HEK293 (cell line): ENCODE measurements around the gene PKLR.

ENCODE experiments used
- CTCF ChIA-PET: fragments of 350-600 bp; formaldehyde crosslinking; extraction: SDS; loops from one replicate; lab custom pipeline; 2021; ENCODE audit warnings: antibody characterized with exemption; lab: Yijun Ruan, JAX
- POLR2A ChIA-PET: fragments of 300-600 bp; formaldehyde crosslinking; extraction: SDS; loops from one replicate; lab custom pipeline; 2020; ENCODE audit warnings: antibody characterized with exemption, inconsistent platforms; lab: Yijun Ruan, JAX
- H3K27ac ChIP-seq: fragments of 200-500 bp; sonication (Bioruptor generic); 2 replicates; pipeline ENCODE4 v1.5.1; 2014; ENCODE audit warnings: low read depth, low read length, control low read depth, inconsistent platforms; ENCODE audit errors: extremely low read depth
- H3K36me3 ChIP-seq, 2 experiments: fragments of 200-500 bp in 1 of 2; sonication (Bioruptor generic) in 1 of 2; 1 replicate in 1 of 2; 2 replicates in 1 of 2; pipeline ENCODE4 v1.5.1; 2014 to 2017; ENCODE audit warnings: inconsistent platforms in 2 of 2, low read length in 2 of 2; ENCODE audit not compliant: control insufficient read depth in 2 of 2, insufficient read depth in 1 of 2
- H3K4me1 ChIP-seq: fragments of 200-500 bp; sonication (Bioruptor generic); 2 replicates; pipeline ENCODE4 v1.5.1; 2014; ENCODE audit warnings: mild to moderate bottlenecking, low read length, inconsistent platforms; ENCODE audit not compliant: control insufficient read depth, insufficient read depth
- H3K4me3 ChIP-seq: 2 replicates; pipeline ENCODE4 v1.5.1; 2011; ENCODE audit warnings: low read depth, mild to moderate bottlenecking, control low read depth, low read length, moderate library complexity
- H3K9me3 ChIP-seq: fragments of 200-500 bp; sonication (Bioruptor generic); 2 replicates; pipeline ENCODE4 v1.5.1; 2014; ENCODE audit warnings: low read depth, low read length, inconsistent platforms; ENCODE audit not compliant: control insufficient read depth, insufficient read depth
- BCL11B ChIP-seq: fragments of 450-650 bp; formaldehyde crosslinking; IDR thresholded peaks from 2 replicates; pipeline ENCODE4 v1.5.1; 2016; ENCODE audit warnings: low read depth, missing biosample characterization, missing genetic modification characterization
- EGR2 ChIP-seq: fragments of 450-650 bp; formaldehyde crosslinking; IDR thresholded peaks from 2 replicates; pipeline ENCODE4 v1.5.1; 2016; ENCODE audit warnings: low read depth, missing biosample characterization, missing genetic modification characterization
- GLI4 ChIP-seq: fragments of 450-650 bp; formaldehyde crosslinking; IDR thresholded peaks from 2 replicates; pipeline ENCODE4 v1.5.1; 2016; ENCODE audit warnings: missing biosample characterization, missing genetic modification characterization
- HOXA7 ChIP-seq: sonication (generic); formaldehyde crosslinking; IDR thresholded peaks from 2 replicates; pipeline ENCODE4 v1.8.1; 2022; ENCODE audit warnings: missing genetic modification reagents, borderline replicate concordance
- KLF1 ChIP-seq: fragments of 450-650 bp; formaldehyde crosslinking; IDR thresholded peaks from 2 replicates; pipeline ENCODE4 v1.5.1; 2016; ENCODE audit warnings: missing biosample characterization, missing genetic modification characterization
- MZF1 ChIP-seq: fragments of 450-650 bp; formaldehyde crosslinking; IDR thresholded peaks from 2 replicates; pipeline ENCODE4 v1.5.1; 2017; ENCODE audit warnings: missing biosample characterization, missing genetic modification characterization, borderline replicate concordance
- SP2 ChIP-seq: fragments of 450-650 bp; formaldehyde crosslinking; IDR thresholded peaks from 2 replicates; pipeline ENCODE4 v1.5.1; 2016; ENCODE audit warnings: missing biosample characterization, missing genetic modification characterization
- SP3 ChIP-seq: fragments of 450-650 bp; formaldehyde crosslinking; IDR thresholded peaks from 2 replicates; pipeline ENCODE4 v1.5.1; 2016; ENCODE audit warnings: missing biosample characterization, missing genetic modification characterization
- YY2 ChIP-seq: fragments of 450-650 bp; formaldehyde crosslinking; IDR thresholded peaks from 2 replicates; pipeline ENCODE4 v1.5.1; 2016; ENCODE audit warnings: missing biosample characterization, missing genetic modification characterization
- ZBTB11 ChIP-seq: fragments of 450-650 bp; formaldehyde crosslinking; conservative IDR thresholded peaks from 2 replicates; pipeline ENCODE4 v1.5.1; 2016; ENCODE audit warnings: low read depth, missing biosample characterization, missing genetic modification characterization
- ZNF138 ChIP-seq: fragments of 450-650 bp; formaldehyde crosslinking; IDR thresholded peaks from 2 replicates; pipeline ENCODE4 v1.5.1; 2016; ENCODE audit warnings: missing biosample characterization, missing genetic modification characterization, borderline replicate concordance
- ZNF140 ChIP-seq: fragments of 450-650 bp; formaldehyde crosslinking; IDR thresholded peaks from 2 replicates; pipeline ENCODE4 v1.5.1; 2016; ENCODE audit warnings: missing biosample characterization, missing genetic modification characterization
- ZNF155 ChIP-seq: fragments of 450-650 bp; formaldehyde crosslinking; IDR thresholded peaks from 2 replicates; pipeline ENCODE4 v1.5.1; 2016; ENCODE audit warnings: missing biosample characterization, missing genetic modification characterization
- ZNF202 ChIP-seq: fragments of 450-650 bp; formaldehyde crosslinking; IDR thresholded peaks from 2 replicates; pipeline ENCODE4 v1.5.1; 2016; ENCODE audit warnings: missing biosample characterization, missing genetic modification characterization, borderline replicate concordance
- ZNF248 ChIP-seq: fragments of 450-650 bp; formaldehyde crosslinking; IDR thresholded peaks from 2 replicates; pipeline ENCODE4 v1.5.1; 2017; ENCODE audit warnings: missing biosample characterization, missing genetic modification characterization
- ZNF335 ChIP-seq: fragments of 450-650 bp; formaldehyde crosslinking; conservative IDR thresholded peaks from 2 replicates; pipeline ENCODE4 v1.5.1; 2016; ENCODE audit warnings: missing biosample characterization, missing genetic modification characterization
- ZNF391 ChIP-seq: fragments of 450-650 bp; formaldehyde crosslinking; IDR thresholded peaks from 2 replicates; pipeline ENCODE4 v1.5.1; 2016; ENCODE audit warnings: low read depth, missing biosample characterization, missing genetic modification characterization, borderline replicate concordance
- ZNF398 ChIP-seq: fragments of 450-650 bp; formaldehyde crosslinking; IDR thresholded peaks from 2 replicates; pipeline ENCODE4 v1.5.1; 2017; ENCODE audit warnings: missing biosample characterization, missing genetic modification characterization
- ZNF404 ChIP-seq: fragments of 450-650 bp; formaldehyde crosslinking; IDR thresholded peaks from 2 replicates; pipeline ENCODE4 v1.5.1; 2017; ENCODE audit warnings: missing biosample characterization, missing genetic modification characterization
- ZNF423 ChIP-seq: fragments of 450-650 bp; formaldehyde crosslinking; IDR thresholded peaks from 2 replicates; pipeline ENCODE4 v1.5.1; 2016; ENCODE audit warnings: missing biosample characterization, missing genetic modification characterization
- ZNF501 ChIP-seq: fragments of 450-650 bp; formaldehyde crosslinking; IDR thresholded peaks from 2 replicates; pipeline ENCODE4 v1.5.1; 2016; ENCODE audit warnings: missing biosample characterization, missing genetic modification characterization
- ZNF549 ChIP-seq: fragments of 450-650 bp; IDR thresholded peaks from 2 replicates; pipeline ENCODE4 v1.5.1; 2018; ENCODE audit warnings: missing biosample characterization, missing genetic modification characterization, mild to moderate bottlenecking, inconsistent platforms, moderate library complexity
- ZNF555 ChIP-seq: fragments of 450-650 bp; formaldehyde crosslinking; conservative IDR thresholded peaks from 2 replicates; pipeline ENCODE4 v1.5.1; 2017; ENCODE audit warnings: missing biosample characterization, mild to moderate bottlenecking, missing genetic modification characterization, inconsistent platforms
- ZNF596 ChIP-seq: fragments of 450-650 bp; IDR thresholded peaks from 2 replicates; pipeline ENCODE4 v1.5.0; 2018; ENCODE audit warnings: missing biosample characterization, mild to moderate bottlenecking, missing genetic modification characterization, moderate library complexity
- ZNF747 ChIP-seq: fragments of 450-650 bp; formaldehyde crosslinking; IDR thresholded peaks from 2 replicates; pipeline ENCODE4 v1.5.1; 2016; ENCODE audit warnings: missing biosample characterization, missing genetic modification characterization
- ZNF76 ChIP-seq: fragments of 450-650 bp; formaldehyde crosslinking; IDR thresholded peaks from 2 replicates; pipeline ENCODE4; 2016; ENCODE audit warnings: low read depth, missing biosample characterization, missing genetic modification characterization, borderline replicate concordance
- ZNF785 ChIP-seq: fragments of 450-650 bp; formaldehyde crosslinking; IDR thresholded peaks from 2 replicates; pipeline ENCODE4 v1.5.1; 2016; ENCODE audit warnings: missing biosample characterization, missing genetic modification characterization
- ZNF792 ChIP-seq: fragments of 450-650 bp; formaldehyde crosslinking; IDR thresholded peaks from 2 replicates; pipeline ENCODE4 v1.5.1; 2016; ENCODE audit warnings: missing biosample characterization, missing genetic modification characterization
- TF ChIP-seq, protein P1 (sequence below): fragments of 450-650 bp; formaldehyde crosslinking; IDR thresholded peaks from 2 replicates; pipeline ENCODE4 v1.5.1; 2016; ENCODE audit warnings: missing biosample characterization, missing genetic modification characterization

Gene PKLR

GRCh38 chr1:155308493-155309422 is 7.5 kb upstream of the PKLR start, which contains the start of gene FDPS:
Gene FDPS (plus strand): TSS chr1:155308866. CDS start chr1:155309790, 924 bp downstream.
- POLR2A ChIA-PET: interaction anchor here (0.5 to 2.3 kb wide), 12 partner anchors 8 to 1122 kb away, joined by 3 to 18 read pairs (median 4); partner anchors contain the start of genes CLK2 and ENTREP3
- TF ChIP-seq ZNF391 (tag by site-specific recombination) (0 out of 2 replicates have a peak, but pooled peaks have one; percentile 3), ZNF423 (tag by site-specific recombination) (peak; percentile 60; the same call in 1 of the 2 replicates), KLF1 (tag by site-specific recombination) (no peak; the same call in 1 of the 2 replicates), ZNF785 (tag by site-specific recombination) (no peak), ZNF335 (tag by site-specific recombination) (peak; percentile 93), ZNF555 (tag by site-specific recombination) (no peak), ZNF501 (tag by site-specific recombination) (peak; percentile 16; the same call in 1 of the 2 replicates), ZNF596 (no peak), MZF1 (no peak), HOXA7 (CRISPR knock-in tag) (no peak), SP3 (tag by site-specific recombination) (peak; percentile 82), ZNF140 (tag by site-specific recombination) (no peak), SP2 (tag by site-specific recombination) (peak; percentile 99), ZNF248 (tag by site-specific recombination) (no peak), YY2 (peak; percentile 74; the same call in 1 of the 2 replicates), GLI4 (no peak), ZNF76 (tag by site-specific recombination) (peak; percentile 97), ZNF747 (tag by site-specific recombination) (no peak), BCL11B (tag by site-specific recombination) (peak; percentile 49; the same call in 1 of the 2 replicates), ZNF549 (tag by site-specific recombination) (no peak), ZNF792 (tag by site-specific recombination) (no peak), ZNF404 (tag by site-specific recombination) (no peak), ZBTB11 (tag by site-specific recombination) (peak; percentile 67), ZNF155 (no peak), EGR2 (tag by site-specific recombination) (peak; percentile 27; the same call in 1 of the 2 replicates), ZNF398 (tag by site-specific recombination) (no peak), ZNF138 (no peak), ZNF202 (tag by site-specific recombination) (no peak)
- TF ChIP-seq, protein P1, sequence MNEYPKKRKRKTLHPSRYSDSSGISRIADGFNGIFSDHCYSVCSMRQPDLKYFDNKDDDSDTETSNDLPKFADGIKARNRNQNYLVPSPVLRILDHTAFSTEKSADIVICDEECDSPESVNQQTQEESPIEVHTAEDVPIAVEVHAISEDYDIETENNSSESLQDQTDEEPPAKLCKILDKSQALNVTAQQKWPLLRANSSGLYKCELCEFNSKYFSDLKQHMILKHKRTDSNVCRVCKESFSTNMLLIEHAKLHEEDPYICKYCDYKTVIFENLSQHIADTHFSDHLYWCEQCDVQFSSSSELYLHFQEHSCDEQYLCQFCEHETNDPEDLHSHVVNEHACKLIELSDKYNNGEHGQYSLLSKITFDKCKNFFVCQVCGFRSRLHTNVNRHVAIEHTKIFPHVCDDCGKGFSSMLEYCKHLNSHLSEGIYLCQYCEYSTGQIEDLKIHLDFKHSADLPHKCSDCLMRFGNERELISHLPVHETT (tag by site-specific recombination): no peak

More at GRCh38 chr1:155308493-155309422, 7.5 kb upstream of the PKLR start, which contains the start of gene FDPS:
- H3K4me3 ChIP-seq: peak within 1 kb of the TSS; percentile 67
- peak within 1 kb of the TSS; percentile 88 for H3K27ac ChIP-seq
- no peaks in the 10 kb centered on the region for H3K9me3 ChIP-seq
- peaks cover 5% of the 10 kb centered on the region; the same call in 1 of the 2 replicates for H3K4me1 ChIP-seq
- peaks cover 20 to 37% of the 10 kb centered on the region in 2 experiments; a peak in 2 of 3 replicates for H3K36me3 ChIP-seq
- CTCF ChIA-PET: interaction anchor here (0.9 to 2.5 kb wide), 5 partner anchors 12 to 115 kb away, joined by 3 to 35 read pairs (median 4); no protein-coding TSS in a partner anchor
